ENCODE results near the gene ITGAE.

The ITGAE gene

GRCh38 chr17:3697103-3697476 lies 103.9 kb downstream of the ITGAE start:
- TF ChIP-seq CTCF (IDR thresholded peaks at IDR 0.05; ENCODE audit: low read depth, low read length) = no peak
- no peak overlapping the region for H3K4me3 ChIP-seq (ENCODE audit: low read depth, low read length)

- no peak for TF ChIP-seq CTCF (IDR thresholded peaks at IDR 0.05; ENCODE audit: low read depth, low read length)
- peak within 1 kb of the TSS; percentile 48 for H3K4me3 ChIP-seq (ENCODE audit: low read depth, low read length)
Observed at GRCh38 chr17:3695723-3696411, 105.1 kb downstream of the ITGAE start, which contains the start of gene P2RX5. TSS of gene P2RX5 (minus strand) at chr17:3696155. CDS start at chr17:3696005, 150 bp downstream.

GRCh38 chr17:3695129-3695722 lies 105.8 kb downstream of the ITGAE start:
- peak overlapping the region; percentile 48 for H3K4me3 ChIP-seq (ENCODE audit: low read depth, low read length)
- TF ChIP-seq CTCF (IDR thresholded peaks at IDR 0.05; ENCODE audit: low read depth, low read length) = no peak

- H3K4me3 ChIP-seq (ENCODE audit: low read depth, low read length) = no peak overlapping the region
- TF ChIP-seq CTCF (IDR thresholded peaks at IDR 0.05; ENCODE audit: low read depth, low read length) = no peak
Observed at GRCh38 chr17:3693829-3694231, 107.2 kb downstream of the ITGAE start.

- H3K4me3 ChIP-seq (ENCODE audit: low read depth, low read length) = no peak overlapping the region
Observed at GRCh38 chr17:3693141-3693540, 107.8 kb downstream of the ITGAE start.

GRCh38 chr17:3692346-3692745 lies 108.6 kb downstream of the ITGAE start:
- H3K4me3 ChIP-seq (ENCODE audit: low read depth, low read length) = no peak overlapping the region
- no peak for TF ChIP-seq CTCF (IDR thresholded peaks at IDR 0.05; ENCODE audit: low read depth, low read length)

More at GRCh38 chr17:3693141-3693540, 107.8 kb downstream of the ITGAE start:
- no peak for TF ChIP-seq CTCF (IDR thresholded peaks at IDR 0.05; ENCODE audit: low read depth, low read length)

GRCh38 chr17:3691617-3692067 lies 109.3 kb downstream of the ITGAE start:
- no peak for TF ChIP-seq CTCF (IDR thresholded peaks at IDR 0.05; ENCODE audit: low read depth, low read length)
- no peak overlapping the region for H3K4me3 ChIP-seq (ENCODE audit: low read depth, low read length)

Measured in WI38 (cell line).